Measurements from ENCODE around the gene SLC13A2. TPM values are rescaled to one million over a fixed set of nuclear protein-coding genes. Genes with fewer than 3 reads are reported as not detected.

The SLC13A2 gene
- total and polyA plus RNA-seq, 2 experiments from 2014 or later: not detected

GRCh38 chr17:28493460-28493859, 20.0 kb downstream of the SLC13A2 start (continued):
- TF ChIP-seq, protein P1, sequence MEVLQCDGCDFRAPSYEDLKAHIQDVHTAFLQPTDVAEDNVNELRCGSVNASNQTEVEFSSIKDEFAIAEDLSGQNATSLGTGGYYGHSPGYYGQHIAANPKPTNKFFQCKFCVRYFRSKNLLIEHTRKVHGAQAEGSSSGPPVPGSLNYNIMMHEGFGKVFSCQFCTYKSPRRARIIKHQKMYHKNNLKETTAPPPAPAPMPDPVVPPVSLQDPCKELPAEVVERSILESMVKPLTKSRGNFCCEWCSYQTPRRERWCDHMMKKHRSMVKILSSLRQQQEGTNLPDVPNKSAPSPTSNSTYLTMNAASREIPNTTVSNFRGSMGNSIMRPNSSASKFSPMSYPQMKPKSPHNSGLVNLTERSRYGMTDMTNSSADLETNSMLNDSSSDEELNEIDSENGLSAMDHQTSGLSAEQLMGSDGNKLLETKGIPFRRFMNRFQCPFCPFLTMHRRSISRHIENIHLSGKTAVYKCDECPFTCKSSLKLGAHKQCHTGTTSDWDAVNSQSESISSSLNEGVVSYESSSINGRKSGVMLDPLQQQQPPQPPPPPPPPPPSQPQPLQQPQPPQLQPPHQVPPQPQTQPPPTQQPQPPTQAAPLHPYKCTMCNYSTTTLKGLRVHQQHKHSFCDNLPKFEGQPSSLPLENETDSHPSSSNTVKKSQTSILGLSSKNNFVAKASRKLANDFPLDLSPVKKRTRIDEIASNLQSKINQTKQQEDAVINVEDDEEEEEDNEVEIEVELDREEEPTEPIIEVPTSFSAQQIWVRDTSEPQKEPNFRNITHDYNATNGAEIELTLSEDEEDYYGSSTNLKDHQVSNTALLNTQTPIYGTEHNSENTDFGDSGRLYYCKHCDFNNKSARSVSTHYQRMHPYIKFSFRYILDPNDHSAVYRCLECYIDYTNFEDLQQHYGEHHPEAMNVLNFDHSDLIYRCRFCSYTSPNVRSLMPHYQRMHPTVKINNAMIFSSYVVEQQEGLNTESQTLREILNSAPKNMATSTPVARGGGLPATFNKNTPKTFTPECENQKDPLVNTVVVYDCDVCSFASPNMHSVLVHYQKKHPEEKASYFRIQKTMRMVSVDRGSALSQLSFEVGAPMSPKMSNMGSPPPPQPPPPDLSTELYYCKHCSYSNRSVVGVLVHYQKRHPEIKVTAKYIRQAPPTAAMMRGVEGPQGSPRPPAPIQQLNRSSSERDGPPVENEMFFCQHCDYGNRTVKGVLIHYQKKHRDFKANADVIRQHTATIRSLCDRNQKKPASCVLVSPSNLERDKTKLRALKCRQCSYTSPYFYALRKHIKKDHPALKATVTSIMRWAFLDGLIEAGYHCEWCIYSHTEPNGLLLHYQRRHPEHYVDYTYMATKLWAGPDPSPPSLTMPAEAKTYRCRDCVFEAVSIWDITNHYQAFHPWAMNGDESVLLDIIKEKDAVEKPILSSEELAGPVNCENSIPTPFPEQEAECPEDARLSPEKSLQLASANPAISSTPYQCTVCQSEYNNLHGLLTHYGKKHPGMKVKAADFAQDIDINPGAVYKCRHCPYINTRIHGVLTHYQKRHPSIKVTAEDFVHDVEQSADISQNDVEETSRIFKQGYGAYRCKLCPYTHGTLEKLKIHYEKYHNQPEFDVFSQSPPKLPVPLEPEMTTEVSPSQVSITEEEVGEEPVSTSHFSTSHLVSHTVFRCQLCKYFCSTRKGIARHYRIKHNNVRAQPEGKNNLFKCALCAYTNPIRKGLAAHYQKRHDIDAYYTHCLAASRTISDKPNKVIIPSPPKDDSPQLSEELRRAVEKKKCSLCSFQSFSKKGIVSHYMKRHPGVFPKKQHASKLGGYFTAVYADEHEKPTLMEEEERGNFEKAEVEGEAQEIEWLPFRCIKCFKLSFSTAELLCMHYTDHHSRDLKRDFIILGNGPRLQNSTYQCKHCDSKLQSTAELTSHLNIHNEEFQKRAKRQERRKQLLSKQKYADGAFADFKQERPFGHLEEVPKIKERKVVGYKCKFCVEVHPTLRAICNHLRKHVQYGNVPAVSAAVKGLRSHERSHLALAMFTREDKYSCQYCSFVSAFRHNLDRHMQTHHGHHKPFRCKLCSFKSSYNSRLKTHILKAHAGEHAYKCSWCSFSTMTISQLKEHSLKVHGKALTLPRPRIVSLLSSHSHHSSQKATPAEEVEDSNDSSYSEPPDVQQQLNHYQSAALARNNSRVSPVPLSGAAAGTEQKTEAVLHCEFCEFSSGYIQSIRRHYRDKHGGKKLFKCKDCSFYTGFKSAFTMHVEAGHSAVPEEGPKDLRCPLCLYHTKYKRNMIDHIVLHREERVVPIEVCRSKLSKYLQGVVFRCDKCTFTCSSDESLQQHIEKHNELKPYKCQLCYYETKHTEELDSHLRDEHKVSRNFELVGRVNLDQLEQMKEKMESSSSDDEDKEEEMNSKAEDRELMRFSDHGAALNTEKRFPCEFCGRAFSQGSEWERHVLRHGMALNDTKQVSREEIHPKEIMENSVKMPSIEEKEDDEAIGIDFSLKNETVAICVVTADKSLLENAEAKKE (CRISPR knock-in tag; IDR thresholded peaks at IDR 0.05): no peak
- TF ChIP-seq CREB1 (CRISPR knock-in tag; IDR thresholded peaks at IDR 0.05; ENCODE audit: low read depth) (no peak), STAT1 (IDR thresholded peaks at IDR 0.05; ENCODE audit: unreplicated experiment) (no peak)
- TF ChIP-seq, protein P2, sequence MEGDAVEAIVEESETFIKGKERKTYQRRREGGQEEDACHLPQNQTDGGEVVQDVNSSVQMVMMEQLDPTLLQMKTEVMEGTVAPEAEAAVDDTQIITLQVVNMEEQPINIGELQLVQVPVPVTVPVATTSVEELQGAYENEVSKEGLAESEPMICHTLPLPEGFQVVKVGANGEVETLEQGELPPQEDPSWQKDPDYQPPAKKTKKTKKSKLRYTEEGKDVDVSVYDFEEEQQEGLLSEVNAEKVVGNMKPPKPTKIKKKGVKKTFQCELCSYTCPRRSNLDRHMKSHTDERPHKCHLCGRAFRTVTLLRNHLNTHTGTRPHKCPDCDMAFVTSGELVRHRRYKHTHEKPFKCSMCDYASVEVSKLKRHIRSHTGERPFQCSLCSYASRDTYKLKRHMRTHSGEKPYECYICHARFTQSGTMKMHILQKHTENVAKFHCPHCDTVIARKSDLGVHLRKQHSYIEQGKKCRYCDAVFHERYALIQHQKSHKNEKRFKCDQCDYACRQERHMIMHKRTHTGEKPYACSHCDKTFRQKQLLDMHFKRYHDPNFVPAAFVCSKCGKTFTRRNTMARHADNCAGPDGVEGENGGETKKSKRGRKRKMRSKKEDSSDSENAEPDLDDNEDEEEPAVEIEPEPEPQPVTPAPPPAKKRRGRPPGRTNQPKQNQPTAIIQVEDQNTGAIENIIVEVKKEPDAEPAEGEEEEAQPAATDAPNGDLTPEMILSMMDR (conservative IDR thresholded peaks at IDR 0.05; ENCODE audit: low read depth in 2 of 2): no peak

DNA sequence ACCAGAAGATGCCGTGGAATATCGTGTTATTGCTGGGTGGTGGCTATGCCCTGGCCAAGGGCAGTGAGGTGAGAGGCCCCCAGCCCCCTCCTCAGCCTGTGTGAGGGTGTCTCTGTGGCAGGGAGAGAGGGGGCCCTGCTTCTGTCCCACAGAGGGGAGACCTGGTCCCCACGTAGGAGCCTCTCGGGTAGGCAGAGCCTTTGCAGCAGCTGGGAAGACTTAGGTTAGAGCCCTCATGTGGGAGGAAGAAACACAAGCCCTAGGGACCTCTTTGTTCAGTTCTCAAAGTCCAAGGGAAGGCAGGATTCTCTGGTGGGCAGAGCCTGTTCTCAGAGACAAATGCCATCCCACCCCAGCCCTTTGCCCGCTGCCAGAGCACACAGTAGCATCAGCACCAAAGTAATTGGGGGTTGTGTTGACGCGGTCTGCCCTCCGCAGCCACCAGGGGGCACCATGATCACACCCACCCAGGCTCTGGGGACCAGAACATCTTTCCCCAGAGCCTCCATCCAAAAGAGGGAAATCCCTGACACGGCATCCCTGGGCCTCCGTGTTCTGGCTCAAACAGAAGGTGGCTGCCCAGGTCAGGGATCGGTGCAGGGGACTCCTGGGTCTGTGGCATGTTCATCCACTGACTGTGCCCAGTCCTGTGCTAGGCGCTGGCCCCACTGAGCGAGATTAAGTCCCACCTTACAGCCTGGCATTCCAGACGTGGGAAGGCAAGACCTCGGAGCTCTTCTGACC, 21.2 kb downstream of the SLC13A2 start:
- Mint-ChIP-seq H3K27ac (no peak overlapping the region), H3K4me3 (no peak overlapping the region), H3K4me1 (peaks cover 15% of the 10 kb centered on the region), H3K9me3 (no peaks in the 10 kb centered on the region; the same call in 2 of the 3 replicates), H3K36me3 (ENCODE audit: low read depth) (no peaks in the 10 kb centered on the region), H3K27me3 (ENCODE audit: insufficient read depth, low read depth, poor library complexity) (peaks cover 9% of the 10 kb centered on the region)
- Histone ChIP-seq H3K79me2 (replicated peaks; ENCODE audit: insufficient read depth) (no peaks in the 10 kb centered on the region), H3K9me2 (ENCODE audit: insufficient read depth) (no peaks in the 10 kb centered on the region), H3K27ac (ENCODE audit: low read depth) (no peak overlapping the region), H2AFZ (no peak overlapping the region; the same call in 1 of the 2 replicates), H3F3A (replicated peaks; ENCODE audit: low read depth) (no peaks in the 10 kb centered on the region), H3K4me3 (no peak overlapping the region), H3K4me2 (no peak overlapping the region), H3K27me3 (ENCODE audit: insufficient read depth) (no peaks in the 10 kb centered on the region), H3K36me3 (ENCODE audit: insufficient read depth) (no peaks in the 10 kb centered on the region), H3K4me1 (ENCODE audit: insufficient read depth) (peaks cover 11% of the 10 kb centered on the region; the same call in 1 of the 2 replicates), H4K20me1 (replicated peaks; ENCODE audit: insufficient read depth) (no peaks in the 10 kb centered on the region)
- TF ChIP-seq EZH2phosphoT487 (IDR thresholded peaks at IDR 0.05; ENCODE audit: unreplicated experiment) (no peak), CREB1 (CRISPR knock-in tag; IDR thresholded peaks at IDR 0.05; ENCODE audit: low read depth) (peak; percentile 39; the same call in 1 of the 2 replicates)
- TF ChIP-seq, protein P3, sequence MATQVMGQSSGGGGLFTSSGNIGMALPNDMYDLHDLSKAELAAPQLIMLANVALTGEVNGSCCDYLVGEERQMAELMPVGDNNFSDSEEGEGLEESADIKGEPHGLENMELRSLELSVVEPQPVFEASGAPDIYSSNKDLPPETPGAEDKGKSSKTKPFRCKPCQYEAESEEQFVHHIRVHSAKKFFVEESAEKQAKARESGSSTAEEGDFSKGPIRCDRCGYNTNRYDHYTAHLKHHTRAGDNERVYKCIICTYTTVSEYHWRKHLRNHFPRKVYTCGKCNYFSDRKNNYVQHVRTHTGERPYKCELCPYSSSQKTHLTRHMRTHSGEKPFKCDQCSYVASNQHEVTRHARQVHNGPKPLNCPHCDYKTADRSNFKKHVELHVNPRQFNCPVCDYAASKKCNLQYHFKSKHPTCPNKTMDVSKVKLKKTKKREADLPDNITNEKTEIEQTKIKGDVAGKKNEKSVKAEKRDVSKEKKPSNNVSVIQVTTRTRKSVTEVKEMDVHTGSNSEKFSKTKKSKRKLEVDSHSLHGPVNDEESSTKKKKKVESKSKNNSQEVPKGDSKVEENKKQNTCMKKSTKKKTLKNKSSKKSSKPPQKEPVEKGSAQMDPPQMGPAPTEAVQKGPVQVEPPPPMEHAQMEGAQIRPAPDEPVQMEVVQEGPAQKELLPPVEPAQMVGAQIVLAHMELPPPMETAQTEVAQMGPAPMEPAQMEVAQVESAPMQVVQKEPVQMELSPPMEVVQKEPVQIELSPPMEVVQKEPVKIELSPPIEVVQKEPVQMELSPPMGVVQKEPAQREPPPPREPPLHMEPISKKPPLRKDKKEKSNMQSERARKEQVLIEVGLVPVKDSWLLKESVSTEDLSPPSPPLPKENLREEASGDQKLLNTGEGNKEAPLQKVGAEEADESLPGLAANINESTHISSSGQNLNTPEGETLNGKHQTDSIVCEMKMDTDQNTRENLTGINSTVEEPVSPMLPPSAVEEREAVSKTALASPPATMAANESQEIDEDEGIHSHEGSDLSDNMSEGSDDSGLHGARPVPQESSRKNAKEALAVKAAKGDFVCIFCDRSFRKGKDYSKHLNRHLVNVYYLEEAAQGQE (IDR thresholded peaks at IDR 0.05; ENCODE audit: unreplicated experiment): no peak
- TF ChIP-seq, protein P2 (conservative IDR thresholded peaks at IDR 0.05; ENCODE audit: low read depth in 2 of 2): peak; percentile 86 to 98
- ATAC-seq (peak; percentile 85), DNase-seq (ENCODE audit: low spot score) (peak; percentile 86)

Data from GM23338 (cell line).